ENCODE data around the gene DNAH3. TPM values are rescaled to one million over a fixed set of nuclear protein-coding genes. Genes with fewer than 3 reads are reported as not detected.

The DNAH3 gene
- polyA plus RNA-seq, 4 donors, result 0.32 to 0.67 (median 0.52) TPM; not detected in 1

- 65 to 83% (median 75%) methylated on average over 4 of the region's 4 CpGs for WGBS, 3 donors
- Histone ChIP-seq H3K4me3 (ENCODE audit: low read depth in 1 of 3, low read length in 3 of 3) (no peak overlapping the region), H3K36me3 (ENCODE audit: control insufficient read depth in 3 of 3, insufficient read depth in 2 of 3, low read depth in 1 of 3, low read length in 3 of 3) (peaks cover 0 to 21% (median 3%) of the 10 kb centered on the region in 3 donors), H3K27me3 (ENCODE audit: control insufficient read depth in 3 of 3, insufficient read depth in 3 of 3, low read length in 3 of 3) (no peaks in the 10 kb centered on the region), H3K4me1 (ENCODE audit: control insufficient read depth in 3 of 3, insufficient read depth in 2 of 3, low read depth in 1 of 3, low read length in 2 of 3) (no peaks in the 10 kb centered on the region), H3K9me3 (ENCODE audit: control insufficient read depth in 2 of 2, insufficient read depth in 1 of 2, low read depth in 1 of 2, low read length in 1 of 2) (no peaks in the 10 kb centered on the region), H3K27ac (ENCODE audit: low read depth in 1 of 3, low read length in 2 of 3) (no peak overlapping the region)
- FAIRE-seq (no peak), DNase-seq (no peak)
These were observed 12.9 kb upstream of the DNAH3 start for GRCh38 chr16:21163576-21163975.

- H3K27me3 ChIP-seq (ENCODE audit: control insufficient read depth in 3 of 3, insufficient read depth in 3 of 3, low read length in 3 of 3), result no peaks in the 10 kb centered on the region
- DNase-seq (peak in 1 of 2 donors; percentile 10), FAIRE-seq (no peak)
- no peaks in the 10 kb centered on the region for H3K9me3 ChIP-seq (ENCODE audit: control insufficient read depth in 2 of 2, insufficient read depth in 1 of 2, low read depth in 1 of 2, low read length in 1 of 2)
- H3K4me1 ChIP-seq (ENCODE audit: control insufficient read depth in 3 of 3, insufficient read depth in 2 of 3, low read depth in 1 of 3, low read length in 2 of 3), result peaks cover 0 to 6% (median 4%) of the 10 kb centered on the region in 3 donors
- peaks cover 0 to 21% (median 3%) of the 10 kb centered on the region in 3 donors for H3K36me3 ChIP-seq (ENCODE audit: control insufficient read depth in 3 of 3, insufficient read depth in 2 of 3, low read depth in 1 of 3, low read length in 3 of 3)
- H3K27ac ChIP-seq (ENCODE audit: low read depth in 1 of 3, low read length in 2 of 3), result no peak overlapping the region
- 46 to 58% (median 56%) methylated on average over 7 of the region's 7 CpGs for WGBS, 3 donors
- no peak overlapping the region for H3K4me3 ChIP-seq (ENCODE audit: low read depth in 1 of 3, low read length in 3 of 3)
These were observed 12.1 kb upstream of the DNAH3 start for GRCh38 chr16:21162661-21163151.

DNA sequence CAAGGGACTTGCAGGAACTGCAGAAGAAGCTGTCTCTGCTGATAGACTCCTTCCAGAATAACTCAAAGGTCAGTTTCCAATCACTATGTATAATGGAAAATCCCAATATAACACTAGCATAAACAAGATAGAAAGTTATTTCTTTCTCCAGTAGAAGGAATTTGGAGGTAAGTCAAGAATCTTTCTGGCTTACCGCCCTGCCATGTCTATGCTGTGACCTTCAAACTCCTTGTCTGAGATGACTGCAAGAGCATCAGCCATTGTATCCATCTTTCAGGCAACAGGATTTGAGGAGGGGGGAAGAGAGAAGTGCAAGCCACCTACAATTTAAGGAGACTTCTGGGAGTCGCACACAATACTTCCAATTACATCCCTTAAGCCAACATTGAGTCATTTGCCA, 10.6 kb upstream of the DNAH3 start:
- H3K4me1 ChIP-seq (ENCODE audit: control insufficient read depth in 3 of 3, insufficient read depth in 2 of 3, low read depth in 1 of 3, low read length in 2 of 3), result peaks cover 0 to 9% (median 4%) of the 10 kb centered on the region in 3 donors
- DNase-seq (no peak), FAIRE-seq (no peak)
- H3K9me3 ChIP-seq (ENCODE audit: control insufficient read depth in 2 of 2, insufficient read depth in 1 of 2, low read depth in 1 of 2, low read length in 1 of 2), result no peaks in the 10 kb centered on the region
- no peak overlapping the region for H3K4me3 ChIP-seq (ENCODE audit: low read depth in 1 of 3, low read length in 3 of 3)
- H3K27me3 ChIP-seq (ENCODE audit: control insufficient read depth in 3 of 3, insufficient read depth in 3 of 3, low read length in 3 of 3), result no peaks in the 10 kb centered on the region
- 82 to 88% (median 86%) methylated on average over 2 of the region's 2 CpGs for WGBS, 3 donors
- no peak overlapping the region for H3K27ac ChIP-seq (ENCODE audit: low read depth in 1 of 3, low read length in 2 of 3)
- H3K36me3 ChIP-seq (ENCODE audit: control insufficient read depth in 3 of 3, insufficient read depth in 2 of 3, low read depth in 1 of 3, low read length in 3 of 3), result peaks cover 0 to 13% (median 3%) of the 10 kb centered on the region in 3 donors

DNA sequence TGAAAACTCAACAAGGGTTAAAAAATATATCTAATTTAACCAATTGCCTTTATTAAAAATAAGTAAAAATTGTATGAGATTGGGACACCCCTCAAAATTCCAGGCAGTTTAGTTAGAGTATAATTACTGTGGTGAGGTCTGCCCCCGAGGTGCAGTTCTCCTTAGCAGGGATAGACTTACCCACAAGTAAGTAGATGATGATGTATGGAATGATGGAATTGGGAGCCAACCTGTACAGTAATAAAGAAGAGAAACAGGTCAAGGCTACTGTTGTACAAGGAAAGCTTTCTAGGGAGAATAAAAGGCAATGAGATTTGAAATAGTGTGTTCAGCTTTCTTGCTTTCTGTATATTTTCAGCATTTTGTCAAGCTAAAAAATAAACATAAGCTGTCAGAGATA, 9.6 kb upstream of the DNAH3 start:
- Histone ChIP-seq H3K4me3 (ENCODE audit: low read depth in 1 of 3, low read length in 3 of 3) (no peak overlapping the region), H3K4me1 (ENCODE audit: control insufficient read depth in 3 of 3, insufficient read depth in 2 of 3, low read depth in 1 of 3, low read length in 2 of 3) (peaks cover 0 to 9% (median 4%) of the 10 kb centered on the region in 3 donors), H3K27ac (ENCODE audit: low read depth in 1 of 3, low read length in 2 of 3) (no peak overlapping the region), H3K9me3 (ENCODE audit: control insufficient read depth in 2 of 2, insufficient read depth in 1 of 2, low read depth in 1 of 2, low read length in 1 of 2) (no peaks in the 10 kb centered on the region), H3K27me3 (ENCODE audit: control insufficient read depth in 3 of 3, insufficient read depth in 3 of 3, low read length in 3 of 3) (no peaks in the 10 kb centered on the region), H3K36me3 (ENCODE audit: control insufficient read depth in 3 of 3, insufficient read depth in 2 of 3, low read depth in 1 of 3, low read length in 3 of 3) (peaks cover 0 to 13% (median 3%) of the 10 kb centered on the region in 3 donors)
- FAIRE-seq (no peak), DNase-seq (no peak)
- WGBS, 3 donors, result 41 to 66% (median 64%) methylated on average over 1 of the region's 1 CpG

GRCh38 chr16:21159281-21159951, 8.8 kb upstream of the DNAH3 start:
- Histone ChIP-seq H3K9me3 (ENCODE audit: control insufficient read depth in 2 of 2, insufficient read depth in 1 of 2, low read depth in 1 of 2, low read length in 1 of 2) (no peaks in the 10 kb centered on the region), H3K4me1 (ENCODE audit: control insufficient read depth in 3 of 3, insufficient read depth in 2 of 3, low read depth in 1 of 3, low read length in 2 of 3) (peaks cover 0 to 9% (median 4%) of the 10 kb centered on the region in 3 donors), H3K36me3 (ENCODE audit: control insufficient read depth in 3 of 3, insufficient read depth in 2 of 3, low read depth in 1 of 3, low read length in 3 of 3) (peaks cover 0 to 11% (median 3%) of the 10 kb centered on the region in 3 donors), H3K27ac (ENCODE audit: low read depth in 1 of 3, low read length in 2 of 3) (no peak overlapping the region), H3K27me3 (ENCODE audit: control insufficient read depth in 3 of 3, insufficient read depth in 3 of 3, low read length in 3 of 3) (no peaks in the 10 kb centered on the region), H3K4me3 (ENCODE audit: low read depth in 1 of 3, low read length in 3 of 3) (peak overlapping the region; percentile 76 to 89 (median 80))
- 4 to 13% (median 9%) methylated on average over 26 to 27 of the region's 27 CpGs for WGBS, 3 donors
- FAIRE-seq (no peak), DNase-seq (peak; percentile 45 to 66)

DNA sequence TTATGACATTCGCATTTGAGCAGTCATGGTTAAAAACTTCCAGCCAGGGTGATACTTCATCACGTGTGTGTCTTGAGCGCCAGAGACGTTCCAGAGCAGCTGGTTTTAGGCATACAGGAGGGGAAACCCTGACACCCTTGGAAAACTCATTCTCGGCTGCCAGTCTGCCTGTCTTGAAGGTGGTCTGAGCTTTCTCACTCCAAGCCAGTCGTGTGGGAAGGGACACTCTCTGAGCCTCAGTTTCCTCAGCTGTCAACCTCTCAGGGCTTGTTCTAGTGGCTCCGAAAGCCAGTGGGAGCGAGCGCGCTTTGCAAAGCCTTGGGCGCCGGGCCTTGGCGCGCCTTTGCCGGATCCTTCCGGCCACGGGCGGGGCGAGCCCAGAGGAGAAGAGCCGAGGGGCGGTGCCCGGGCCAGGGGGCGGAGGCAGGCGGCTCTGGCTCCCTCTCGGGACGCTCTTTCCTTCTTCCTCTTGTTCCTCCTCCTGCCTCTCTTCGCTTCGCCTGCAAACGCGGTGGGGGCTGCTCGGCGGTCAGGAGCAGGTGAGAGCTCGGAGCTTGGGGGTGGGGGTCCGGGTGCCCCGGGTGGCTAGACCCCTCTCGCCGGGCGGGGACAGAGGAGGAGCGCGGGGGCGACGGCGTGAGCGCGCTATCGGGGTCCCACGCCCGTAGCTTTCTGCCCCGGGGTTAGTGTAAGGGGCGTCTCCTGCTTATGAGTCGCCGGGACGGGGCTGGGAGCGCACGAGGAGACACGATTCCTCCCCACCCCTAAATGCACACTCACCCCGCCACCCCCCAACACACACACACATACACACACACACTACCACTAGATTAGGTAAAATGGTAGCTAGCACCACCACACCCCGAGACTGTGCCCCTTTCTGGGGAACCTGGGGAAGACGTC, 7.8 kb upstream of the DNAH3 start, which contains the start of gene LDAF1:
LDAF1 (plus strand) TSS at position 467 of the 903 bp plus-strand sequence. CDS start 2,509 bp downstream, outside the sequence.
- DNase-seq, result peak; percentile 86 to 92
- FAIRE-seq, result no peak
- H3K27me3 ChIP-seq (ENCODE audit: control insufficient read depth in 3 of 3, insufficient read depth in 3 of 3, low read length in 3 of 3), result no peaks in the 10 kb centered on the region
- H3K27ac ChIP-seq (ENCODE audit: low read depth in 1 of 3, low read length in 2 of 3), result peak within 1 kb of the TSS; percentile 24 to 80 (median 43)
- H3K4me3 ChIP-seq (ENCODE audit: low read depth in 1 of 3, low read length in 3 of 3), result peak within 1 kb of the TSS; percentile 76 to 89 (median 80)
- H3K4me1 ChIP-seq (ENCODE audit: control insufficient read depth in 3 of 3, insufficient read depth in 2 of 3, low read depth in 1 of 3, low read length in 2 of 3), result peaks cover 0 to 9% (median 4%) of the 10 kb centered on the region in 3 donors
- H3K9me3 ChIP-seq (ENCODE audit: control insufficient read depth in 2 of 2, insufficient read depth in 1 of 2, low read depth in 1 of 2, low read length in 1 of 2), result no peaks in the 10 kb centered on the region
- H3K36me3 ChIP-seq (ENCODE audit: control insufficient read depth in 3 of 3, insufficient read depth in 2 of 3, low read depth in 1 of 3, low read length in 3 of 3), result peaks cover 0 to 8% (median 0%) of the 10 kb centered on the region in 3 donors
- 1 to 2% (median 2%) methylated on average over 49 to 59 of the region's 59 CpGs for WGBS, 3 donors

- DNase-seq, result no peak
These were observed 7.0 kb upstream of the DNAH3 start for GRCh38 chr16:21157632-21158031.

More at GRCh38 chr16:21157632-21158031, 7.0 kb upstream of the DNAH3 start:
- H3K27me3 ChIP-seq (ENCODE audit: control insufficient read depth in 3 of 3, insufficient read depth in 3 of 3, low read length in 3 of 3), result no peaks in the 10 kb centered on the region
- H3K4me1 ChIP-seq (ENCODE audit: control insufficient read depth in 3 of 3, insufficient read depth in 2 of 3, low read depth in 1 of 3, low read length in 2 of 3), result peaks cover 0 to 9% (median 4%) of the 10 kb centered on the region in 3 donors
- FAIRE-seq, result no peak
- H3K9me3 ChIP-seq (ENCODE audit: control insufficient read depth in 2 of 2, insufficient read depth in 1 of 2, low read depth in 1 of 2, low read length in 1 of 2), result no peaks in the 10 kb centered on the region
- no peak overlapping the region for H3K4me3 ChIP-seq (ENCODE audit: low read depth in 1 of 3, low read length in 3 of 3)
- H3K27ac ChIP-seq (ENCODE audit: low read depth in 1 of 3, low read length in 2 of 3), result peak overlapping the region in 1 of 3 donors; percentile 40
- 70 to 77% (median 73%) methylated on average over 5 of the region's 5 CpGs for WGBS, 3 donors
- peaks cover 0 to 4% (median 0%) of the 10 kb centered on the region in 3 donors for H3K36me3 ChIP-seq (ENCODE audit: control insufficient read depth in 3 of 3, insufficient read depth in 2 of 3, low read depth in 1 of 3, low read length in 3 of 3)

Measured in small intestine (tissue), 7 donors.